GM23248 (cell line): Measurements from ENCODE around the gene KCTD7. TPM values are rescaled to one million over a fixed set of nuclear protein-coding genes. Genes with fewer than 3 reads are reported as not detected.
"Not testable (repeated sequence)": the region's sequence is repeated elsewhere in the genome, so short reads cannot be mapped to it uniquely, and the experiment has no call there.

ENCODE experiments used
- DNase-seq: peaks from one replicate; pipeline ENCODE4 v3.0.0-alpha.2; 2015
- H2AFZ ChIP-seq: fragments of 200-600 bp; sonication (generic); 2 replicates; pipeline ENCODE4 v1.6.1; 2016; ENCODE audit warnings: antibody characterized with exemption
- H3F3A ChIP-seq: fragments of 200-600 bp; sonication (generic); 2 replicates; pipeline ENCODE4 v1.6.1; 2016; ENCODE audit warnings: mild to moderate bottlenecking, antibody characterized with exemption, mixed run types; ENCODE audit not compliant: insufficient read depth
- H3K27ac ChIP-seq: fragments of 200-600 bp; sonication (generic); 2 replicates; pipeline ENCODE4 v1.5.1; 2016; ENCODE audit warnings: mild to moderate bottlenecking
- H3K27me3 ChIP-seq: fragments of 200-600 bp; sonication (generic); replicated peaks from 2 replicates; pipeline ENCODE4 v1.6.1; 2016; ENCODE audit warnings: mild to moderate bottlenecking; ENCODE audit not compliant: insufficient read depth
- H3K36me3 ChIP-seq: fragments of 200-600 bp; sonication (generic); 2 replicates; pipeline ENCODE4 v1.6.1; 2016; ENCODE audit warnings: low read depth, mild to moderate bottlenecking
- H3K4me1 ChIP-seq: fragments of 200-600 bp; sonication (generic); 2 replicates; pipeline ENCODE4 v1.6.1; 2016; ENCODE audit warnings: mild to moderate bottlenecking; ENCODE audit not compliant: insufficient read depth
- H3K4me2 ChIP-seq: fragments of 200-600 bp; sonication (generic); one replicate; pipeline ENCODE4 v1.6.1; 2016; ENCODE audit warnings: mild to moderate bottlenecking; ENCODE audit not compliant: unreplicated experiment
- H3K4me3 ChIP-seq: fragments of 200-600 bp; sonication (generic); 2 replicates; pipeline ENCODE4 v1.5.1; 2016; ENCODE audit warnings: mild to moderate bottlenecking
- H3K79me2 ChIP-seq: fragments of 200-600 bp; sonication (generic); 2 replicates; pipeline ENCODE4 v1.6.1; 2016; ENCODE audit warnings: mild to moderate bottlenecking; ENCODE audit not compliant: insufficient read depth
- H3K9ac ChIP-seq: fragments of 200-600 bp; sonication (generic); 2 replicates; pipeline ENCODE4 v1.6.1; 2016; ENCODE audit warnings: mild to moderate bottlenecking
- H3K9me2 ChIP-seq: fragments of 200-600 bp; sonication (generic); 2 replicates; pipeline ENCODE4 v1.6.1; 2016; ENCODE audit warnings: mixed run types, mild to moderate bottlenecking, moderate library complexity; ENCODE audit not compliant: insufficient read depth
- H3K9me3 ChIP-seq: fragments of 200-600 bp; sonication (generic); one replicate; pipeline ENCODE4 v1.6.1; 2017; ENCODE audit warnings: low read depth
- H4K20me1 ChIP-seq: fragments of 200-600 bp; sonication (generic); 2 replicates; pipeline ENCODE4 v1.6.0; 2016; ENCODE audit not compliant: insufficient read depth
- EZH2 ChIP-seq: fragments of 200-600 bp; sonication (generic); IDR thresholded peaks from 2 replicates; pipeline ENCODE4 v1.6.1; 2018; ENCODE audit warnings: antibody characterized with exemption, mild to moderate bottlenecking; ENCODE audit not compliant: insufficient read depth, poor library complexity, severe bottlenecking
- EZH2phosphoT487 ChIP-seq: fragments of 200-600 bp; sonication (generic); IDR thresholded peaks from 2 replicates; pipeline ENCODE4 v1.6.1; 2018; ENCODE audit warnings: antibody characterized with exemption, moderate library complexity, mild to moderate bottlenecking, low read depth; ENCODE audit not compliant: insufficient read depth
- WGBS, 2 experiments: methylation state at CpG; one replicate each; pipeline ENCODE4 v1.1.6; 2015 to 2017; ENCODE audit warnings: low lambda C conversion rate in 2 of 2, low coverage in 1 of 2; ENCODE audit errors: missing lambda C conversion rate in 2 of 2; 5-methylcytosine and 5-hydroxymethylcytosine counted together
- in situ Hi-C: fragments of 300-500 bp; cut with MboI; formaldehyde crosslinking; loops from 2 replicates; pipeline ENCODE4 v1.15.0; 2020
- polyA plus RNA-seq: library from polyadenylated mRNA; unstranded; fragments of >200 nt; fragmentation: Nextera tagmentation; extraction: Ambion mirVana; gene quantifications from 2 replicates; pipeline ENCODE4 v1.2.1, GENCODE V29; 2016
- total RNA-seq: library from RNA; depleted of rRNA; stranded (reverse); fragments of >200 nt; shearing (Covaris generic); gene quantifications from 2 replicates; pipeline ENCODE4 v1.2.3, GENCODE V29; 2014; rRNA removed

The KCTD7 gene
- total and polyA plus RNA-seq, 2 experiments from 2014 or later = 5.0 to 11.6 TPM

GRCh38 chr7:66687186-66687585, 58.5 kb downstream of the KCTD7 start:
- H3K79me2 ChIP-seq = peaks cover 90% of the 10 kb centered on the region
- H3K9me2 ChIP-seq = no peaks in the 10 kb centered on the region
- no peak overlapping the region for H3K4me2 ChIP-seq
- DNase-seq = no peak
- no peaks in the 10 kb centered on the region for H3K9me3 ChIP-seq
- 96 to 98% methylated on average over 5 of the region's 5 CpGs for WGBS, 2 experiments
- H2AFZ ChIP-seq = no peak overlapping the region
- peaks cover 26% of the 10 kb centered on the region; the same call in 1 of the 2 replicates for H3F3A ChIP-seq
- no peak overlapping the region for H3K9ac ChIP-seq
- H3K27ac ChIP-seq = no peak overlapping the region
- in situ Hi-C loops = no loop called here
- H3K36me3 ChIP-seq = 0 out of 2 replicates have a peak, but pooled peaks cover 6% of the 10 kb centered on the region
- peaks cover 15% of the 10 kb centered on the region; the same call in 1 of the 2 replicates for H3K4me1 ChIP-seq
- TF ChIP-seq EZH2phosphoT487 = no peak
- no peak for TF ChIP-seq EZH2
- no peaks in the 10 kb centered on the region for H3K27me3 ChIP-seq
- peaks cover 9% of the 10 kb centered on the region for H4K20me1 ChIP-seq
- H3K4me3 ChIP-seq = no peak overlapping the region

GRCh38 chr7:66687672-66688071, 59.0 kb downstream of the KCTD7 start:
- H2AFZ ChIP-seq, H3K27ac ChIP-seq, H3K27me3 ChIP-seq, H3K9me3 ChIP-seq, DNase-seq, H3K9ac ChIP-seq, H4K20me1 ChIP-seq, H3K4me3 ChIP-seq, H3K9me2 ChIP-seq, H3K36me3 ChIP-seq, in situ Hi-C loops, H3K4me2 ChIP-seq: not testable (repeated sequence)
- Histone ChIP-seq H3K4me1 (peaks cover 15% of the 10 kb centered on the region; the same call in 1 of the 2 replicates), H3F3A (peaks cover 26% of the 10 kb centered on the region; the same call in 1 of the 2 replicates), H3K79me2 (peaks cover 90% of the 10 kb centered on the region)
- 92 to 97% methylated on average over 6 of the region's 6 CpGs for WGBS, 2 experiments

GRCh38 chr7:66689081-66689480, 60.4 kb downstream of the KCTD7 start:
- H4K20me1 ChIP-seq = peaks cover 9% of the 10 kb centered on the region
- no peak overlapping the region for H3K9ac ChIP-seq
- no peak overlapping the region for H3K27ac ChIP-seq
- H2AFZ ChIP-seq = no peak overlapping the region
- in situ Hi-C loops = no loop called here
- no peak for TF ChIP-seq EZH2
- no peak for TF ChIP-seq EZH2phosphoT487
- WGBS, 2 experiments = 97 to 98% methylated on average over 2 of the region's 2 CpGs
- peaks cover 21% of the 10 kb centered on the region; the same call in 1 of the 2 replicates for H3F3A ChIP-seq
- H3K9me3 ChIP-seq = no peaks in the 10 kb centered on the region
- peaks cover 100% of the 10 kb centered on the region for H3K79me2 ChIP-seq
- H3K4me2 ChIP-seq = no peak overlapping the region
- no peaks in the 10 kb centered on the region for H3K9me2 ChIP-seq
- H3K4me1 ChIP-seq = peaks cover 13% of the 10 kb centered on the region; the same call in 1 of the 2 replicates
- no peak for DNase-seq
- 0 out of 2 replicates have a peak, but pooled peaks cover 6% of the 10 kb centered on the region for H3K36me3 ChIP-seq
- no peak overlapping the region for H3K4me3 ChIP-seq
- no peaks in the 10 kb centered on the region for H3K27me3 ChIP-seq

- Histone ChIP-seq H3K4me1 (peaks cover 16% of the 10 kb centered on the region), H3K9me3 (no peaks in the 10 kb centered on the region), H3K9me2 (no peaks in the 10 kb centered on the region), H3K4me2 (no peak overlapping the region), H3K36me3 (0 out of 2 replicates have a peak, but pooled peaks cover 4% of the 10 kb centered on the region), H3F3A (peaks cover 3% of the 10 kb centered on the region; the same call in 1 of the 2 replicates), H4K20me1 (peaks cover under 1% of the 10 kb centered on the region; the same call in 1 of the 2 replicates), H3K4me3 (no peak overlapping the region), H3K27me3 (no peaks in the 10 kb centered on the region), H3K9ac (no peak overlapping the region), H3K27ac (no peak overlapping the region), H3K79me2 (peaks cover 84% of the 10 kb centered on the region), H2AFZ (no peak overlapping the region)
- WGBS, 2 experiments = 72 to 79% methylated on average over 4 of the region's 4 CpGs
- no peak for DNase-seq
- in situ Hi-C loops = no loop called here
- TF ChIP-seq EZH2 (no peak), EZH2phosphoT487 (no peak)
Measured at GRCh38 chr7:66693331-66693730, 64.7 kb downstream of the KCTD7 start.

Other genes starting within 250 kb of the KCTD7 start
- 70.8 and 71.5 TPM in 2 replicates for gene RABGEF1, start 111.9 kb downstream of the KCTD7 start, total RNA-seq
- 64.5 and 68.2 TPM in 2 replicates for gene RABGEF1, start 111.9 kb downstream of the KCTD7 start, polyA plus RNA-seq